HG03175 (cell line): ENCODE results near the gene INTS14.

ENCODE experiments used
- ATAC-seq: cut with Tn5 transposase; IDR thresholded peaks from one replicate; pipeline ENCODE4 v1.9.1; 2021; ENCODE audit warnings: mild to moderate bottlenecking, moderate library complexity; ENCODE audit not compliant: unreplicated experiment

The INTS14 gene

DNA sequence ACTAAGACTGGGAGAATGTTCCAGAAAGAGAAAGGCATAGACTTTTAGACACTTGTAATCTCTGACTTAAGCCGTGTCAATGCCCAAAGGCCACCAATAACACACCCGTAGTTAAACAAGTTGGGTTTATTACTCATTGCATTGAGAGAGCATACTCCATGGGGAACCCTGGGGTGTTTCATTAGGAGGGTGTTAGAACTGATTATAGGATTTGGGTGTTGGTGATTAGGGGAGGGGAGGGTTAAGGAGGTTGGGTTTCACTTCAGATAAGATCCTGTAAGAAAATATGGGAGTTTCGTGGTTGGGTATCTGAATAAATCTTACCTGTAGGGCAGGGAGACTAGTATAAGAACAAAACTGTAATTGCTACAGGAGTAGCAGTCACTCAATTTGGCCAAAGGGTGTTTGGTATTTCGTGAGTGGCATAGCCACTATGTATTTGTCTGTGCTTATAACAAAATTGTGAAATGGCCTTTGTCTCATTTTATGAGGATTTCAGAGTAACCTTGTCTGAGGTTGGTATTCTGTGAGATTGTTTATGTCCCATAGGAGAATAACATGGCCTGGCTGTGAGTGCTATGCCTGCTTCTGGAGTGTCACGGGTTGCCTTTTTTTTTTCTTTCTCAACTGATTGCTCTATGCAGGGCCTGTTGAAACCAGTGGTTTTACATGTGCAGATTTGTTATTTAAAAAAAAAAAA is 77.7 kb downstream of the INTS14 start:
- no peak for ATAC-seq

DNA sequence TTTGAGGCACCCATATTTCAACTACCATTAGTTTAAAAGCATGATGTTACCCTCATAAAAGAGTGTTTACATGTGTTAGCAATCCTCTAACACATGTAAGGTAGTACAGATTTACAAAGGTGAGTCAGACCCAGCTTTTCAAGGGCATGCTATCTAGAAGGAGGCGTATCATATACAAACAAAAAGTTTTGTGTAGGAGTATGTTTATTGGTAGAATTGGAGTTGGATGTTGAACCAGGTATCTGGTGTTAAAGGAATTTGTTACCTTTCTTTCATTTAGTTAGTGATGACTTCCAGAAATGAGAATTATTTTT is 78.2 kb downstream of the INTS14 start:
- ATAC-seq: no peak

DNA sequence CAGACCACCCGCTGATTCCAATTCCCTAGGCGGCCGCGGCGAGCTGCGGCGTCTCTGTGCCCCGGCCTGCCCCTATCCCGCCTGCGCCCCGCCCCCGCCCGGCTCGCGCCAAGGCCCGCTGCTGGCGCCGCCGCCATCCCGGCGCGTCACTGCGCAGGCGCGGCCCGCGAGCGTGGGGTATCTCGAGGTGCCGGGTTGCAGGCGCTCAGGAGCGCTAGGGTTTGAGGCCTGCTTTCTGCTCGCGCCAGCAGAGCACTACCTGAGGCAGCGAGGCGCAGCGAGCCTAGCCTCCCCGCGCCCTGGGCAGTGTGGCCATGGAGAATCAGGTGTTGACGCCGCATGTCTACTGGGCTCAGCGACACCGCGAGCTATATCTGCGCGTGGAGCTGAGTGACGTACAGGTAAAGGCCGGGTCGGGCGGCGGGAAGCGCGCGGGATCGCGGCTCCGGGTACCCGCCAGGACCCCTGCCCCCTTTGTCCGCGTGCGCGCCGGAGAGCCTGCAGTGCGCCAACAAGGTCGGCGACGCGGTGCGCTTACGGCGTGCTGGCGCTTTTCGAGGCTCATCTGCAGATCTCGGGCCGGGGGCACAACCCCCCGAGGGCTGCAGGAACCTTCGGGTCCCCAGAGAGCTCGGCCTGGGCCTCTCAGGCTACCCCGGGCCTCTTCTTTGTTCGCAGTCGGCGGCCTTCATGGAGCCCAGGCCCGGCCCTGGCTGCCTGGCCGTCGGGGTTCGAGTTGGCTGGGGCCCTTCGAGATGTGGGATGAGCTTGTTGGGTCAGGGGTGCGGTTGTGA is 80.4 kb downstream of the INTS14 start, which contains the start of gene HACD3:
TSS of gene HACD3 (plus strand) at position 146 of the 794 bp plus-strand sequence. CDS start at position 315, 169 bp downstream.
- peak; percentile 81 for ATAC-seq

DNA sequence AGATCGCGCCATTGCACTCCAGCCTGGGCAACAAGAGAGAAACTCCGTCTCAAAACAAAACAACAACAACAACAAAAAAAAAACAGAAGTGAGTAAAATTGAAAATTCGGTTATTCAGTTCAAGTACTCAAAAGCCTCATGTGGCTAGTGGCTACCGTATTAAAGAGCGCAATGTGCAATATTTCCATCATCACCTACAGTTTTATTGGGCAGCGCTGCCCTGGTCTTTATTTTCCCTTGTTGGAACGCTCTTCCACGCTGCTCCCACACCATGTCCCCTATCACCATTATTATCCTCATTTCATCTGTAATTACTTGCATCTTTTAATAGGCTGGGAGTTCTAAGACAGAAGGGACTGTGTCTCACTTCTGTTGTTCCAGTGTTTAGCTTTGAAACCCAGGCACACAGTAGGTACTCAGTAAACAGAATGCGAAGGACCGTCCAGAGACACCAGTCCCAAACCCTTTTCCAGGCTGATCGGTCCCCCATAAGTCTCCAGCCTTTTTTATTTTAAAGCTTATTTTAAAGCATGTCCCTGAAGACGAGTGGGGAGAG is 81.1 kb downstream of the INTS14 start:
- ATAC-seq: no peak
